ENCODE results near the gene NME3.
"Not testable (repeated sequence)": the region's sequence is repeated elsewhere in the genome, so short reads cannot be mapped to it uniquely, and the experiment has no call there.

Gene NME3

GRCh38 chr16:1771188-1771863 is at the start of gene NME3:
Gene NME3, minus strand, starts transcription at chr16:1771543. Its CDS starts 9 bp downstream, at chr16:1771534.
- peak; percentile 60 for DNase-seq

GRCh38 chr16:1820946-1821290 is 49.6 kb upstream of the NME3 start:
- DNase-seq = no peak

- DNase-seq = no peak
Observed at GRCh38 chr16:1820096-1820945, 49.0 kb upstream of the NME3 start.

- DNase-seq = no peak
Observed at GRCh38 chr16:1819611-1820010, 48.3 kb upstream of the NME3 start.

- no peak for DNase-seq
Observed at GRCh38 chr16:1818873-1819525, 47.7 kb upstream of the NME3 start.

- DNase-seq = no peak
Observed at GRCh38 chr16:1818204-1818872, 47.0 kb upstream of the NME3 start.

- DNase-seq = no peak
Observed at GRCh38 chr16:1817716-1818115, 46.4 kb upstream of the NME3 start.

GRCh38 chr16:1817276-1817589 is 45.9 kb upstream of the NME3 start:
- DNase-seq = no peak

- no peak for DNase-seq
Observed at GRCh38 chr16:1816396-1817275, 45.3 kb upstream of the NME3 start.

GRCh38 chr16:1815461-1815860 is 44.1 kb upstream of the NME3 start:
- DNase-seq = no peak

- DNase-seq = peak; percentile 31
Observed at GRCh38 chr16:1812732-1813163, 41.4 kb upstream of the NME3 start.

GRCh38 chr16:1810536-1810935 is 39.2 kb upstream of the NME3 start:
- no peak for DNase-seq

- no peak for DNase-seq
Observed at GRCh38 chr16:1810106-1810505, 38.8 kb upstream of the NME3 start.

- DNase-seq = no peak
Observed at GRCh38 chr16:1809281-1809801, 38.0 kb upstream of the NME3 start.

GRCh38 chr16:1808691-1809090 is 37.3 kb upstream of the NME3 start:
- no peak for DNase-seq

GRCh38 chr16:1807626-1808025 is 36.3 kb upstream of the NME3 start:
- DNase-seq = no peak

GRCh38 chr16:1800701-1801100 is 29.4 kb upstream of the NME3 start:
- no peak for DNase-seq

- DNase-seq = not testable (repeated sequence)
Observed at GRCh38 chr16:1799263-1799662, 27.9 kb upstream of the NME3 start.

GRCh38 chr16:1794908-1795666 is 23.7 kb upstream of the NME3 start:
- DNase-seq = no peak

- no peak for DNase-seq
Observed at GRCh38 chr16:1794221-1794871, 23.0 kb upstream of the NME3 start.

All from activated T-cell treated with anti-CD3 and anti-CD28 coated beads for 4 hours (primary cell).